ENCODE data around the gene SCAMP5.

GRCh38 chr15:74994236-74994635 is 1.1 kb upstream of the SCAMP5 start:
- TF ChIP-seq POLR2A (IDR thresholded peaks at IDR 0.05; ENCODE audit: low read depth, low read length): no peak
- no peak for TF ChIP-seq POLR2AphosphoS5 (IDR thresholded peaks at IDR 0.05; ENCODE audit: low read depth, low read length)
- TF ChIP-seq TAF1 (IDR thresholded peaks at IDR 0.05; ENCODE audit: low read depth, low read length): no peak
